Kidney (tissue), 14 donors: ENCODE results near the gene SNX9. TPM values are rescaled to one million over a fixed set of nuclear protein-coding genes. Genes with fewer than 3 reads are reported as not detected.
"Not testable (repeated sequence)": the region's sequence is repeated elsewhere in the genome, so short reads cannot be mapped to it uniquely, and the experiment has no call there.

Experiments
- DNase-seq, 5 donors: peaks; one replicate each; pipeline ENCODE4 v3.0.0-alpha.2; 2013 to 2020
- FAIRE-seq: peaks from 2 replicates; lab custom pipeline; 2012; peaks lifted over from hg19 to GRCh38; lab: Jason Lieb, UNC
- H3K27ac ChIP-seq, 2 donors: one replicate each; pipeline ENCODE4 v1.7.0; 2013; ENCODE audit warnings: low read depth in 2 of 2, low read length in 2 of 2, inconsistent platforms in 1 of 2
- H3K27me3 ChIP-seq: one replicate; pipeline ENCODE4 v1.7.1; 2013; ENCODE audit warnings: low read length, inconsistent platforms; ENCODE audit not compliant: control insufficient read depth, insufficient read depth
- H3K36me3 ChIP-seq, 3 donors: one replicate each; pipeline versions ENCODE4 v1.7.0 to v1.7.1; 2013; ENCODE audit warnings: low read length in 3 of 3, control low read depth in 1 of 3, inconsistent platforms in 1 of 3; ENCODE audit not compliant: insufficient read depth in 3 of 3, control insufficient read depth in 2 of 3
- H3K4me1 ChIP-seq, 3 donors: one replicate each; pipeline versions ENCODE4 v1.7.0 to v1.7.1; 2013; ENCODE audit warnings: low read length in 3 of 3, inconsistent platforms in 1 of 3, low read depth in 1 of 3; ENCODE audit not compliant: control insufficient read depth in 2 of 3, insufficient read depth in 2 of 3
- H3K4me3 ChIP-seq, 3 donors: one replicate each; pipeline versions ENCODE4 v1.7.0 to v1.8.1; 2013; ENCODE audit warnings: low read length in 3 of 3, control low read depth in 1 of 3, inconsistent platforms in 1 of 3
- H3K9ac ChIP-seq, 3 donors: one replicate each; pipeline versions ENCODE4 v1.7.0 to v1.7.1; 2013; ENCODE audit warnings: low read length in 3 of 3, control low read depth in 1 of 3, inconsistent platforms in 1 of 3
- H3K9me3 ChIP-seq, 3 donors: one replicate each; pipeline versions ENCODE4 v1.7.0 to v1.7.1; 2013; ENCODE audit warnings: low read length in 3 of 3, control low read depth in 1 of 3, inconsistent platforms in 1 of 3; ENCODE audit not compliant: control insufficient read depth in 2 of 3, insufficient read depth in 1 of 3
- CTCF ChIP-seq: IDR thresholded peaks from 3 replicates; pipeline ENCODE4 v1.5.1; 2012; ENCODE audit warnings: mild to moderate bottlenecking, moderate library complexity, borderline replicate concordance; ENCODE audit not compliant: insufficient read depth; ENCODE audit errors: extremely low read depth
- intact Hi-C: fragments of 100-400 bp; cut with DNase I; formaldehyde crosslinking; loops from one replicate; pipeline ENCODE4 v1.11.1; 2022
- polyA plus RNA-seq: library from polyadenylated mRNA; stranded (reverse); fragments of 350-450 nt; fragmentation: Illumina TruSeq; extraction: RNeasy Lipid Tissue Mini Kit (QIAGEN cat#74804); gene quantifications from one replicate; pipeline ENCODE4 v1.2.3, GENCODE V29; 2014; ENCODE audit warnings: low read depth, low replicate concordance; ENCODE audit not compliant: insufficient read depth
- total RNA-seq: library from RNA; stranded (reverse); fragmentation: NEBNext Ultra II Directional; extraction: Animal tissue kit (Norgen Biotek cat#: 25700); gene quantifications from one replicate; pipeline ENCODE4 v1.2.1, GENCODE V29; 2021
- donor health status: control.
- donor health status: control.
- donor health status: control.
- donor health status: control.
- donor health status: control.
- donor health status: DM: yes; HTN: yes; CAD: no.
- donor health status: Normal renal cell carcinoma (clear cell type).

SNX9 gene
- total and polyA plus RNA-seq, 2 donors from 2014 or later, result 25.2 to 49.3 TPM

DNA sequence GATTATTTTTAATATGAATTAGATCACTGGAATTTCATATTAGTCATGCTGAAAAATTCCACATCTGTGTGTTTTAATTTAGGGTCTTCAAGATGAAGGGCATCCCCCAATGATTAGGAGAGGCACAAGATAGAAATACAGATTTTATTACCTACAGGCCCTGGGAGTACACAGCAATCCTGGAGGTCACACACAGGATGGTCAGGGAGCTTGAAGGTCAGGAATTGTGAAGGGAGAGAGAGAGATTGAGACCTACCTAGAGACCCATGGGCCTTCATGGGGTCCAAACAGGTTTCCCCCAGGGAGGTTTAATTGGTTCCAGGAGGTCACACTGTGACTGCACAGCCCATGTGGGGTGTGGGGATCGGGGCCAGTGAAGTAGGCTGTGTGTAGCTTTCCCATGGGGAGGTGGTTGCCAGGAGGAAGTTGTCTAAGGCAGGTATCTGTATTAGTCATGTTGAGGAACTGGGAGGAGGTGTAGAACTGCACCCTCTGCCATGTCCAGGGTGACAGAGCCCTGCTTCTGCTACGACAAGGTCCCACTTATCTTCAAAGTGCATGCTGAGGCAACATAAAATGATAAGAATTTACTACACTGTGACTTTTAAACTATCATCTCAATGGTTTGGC, 18.3 kb downstream of the SNX9 start:
- H3K27ac ChIP-seq, result no peak overlapping the region
- FAIRE-seq, result no peak
- peaks cover 0 to 26% (median 12%) of the 10 kb centered on the region in 3 donors for H3K4me1 ChIP-seq

DNA sequence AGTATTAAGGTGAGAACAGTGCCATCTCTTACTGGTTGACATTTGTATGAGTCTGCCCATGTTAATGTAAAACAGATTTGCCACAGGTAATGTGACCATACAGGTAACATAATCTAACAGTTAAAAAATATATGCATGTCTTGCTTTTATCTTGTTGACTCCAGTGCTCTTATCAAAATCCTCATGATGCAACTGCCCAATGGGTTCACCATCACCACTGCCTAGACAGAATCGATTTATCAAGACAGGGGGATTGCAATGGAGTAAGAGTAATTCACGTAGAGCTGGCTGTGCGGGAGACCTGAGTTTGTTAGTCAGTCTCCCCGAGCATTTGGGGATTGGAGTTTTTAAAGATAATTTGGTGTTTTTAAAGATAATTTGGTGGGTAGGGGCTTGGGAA, 19.2 kb downstream of the SNX9 start:
- FAIRE-seq, result no peak

More for the DNA sequence above, 18.3 kb downstream of the SNX9 start:
- no peaks in the 10 kb centered on the region for H3K27me3 ChIP-seq
- no peak for DNase-seq
- intact Hi-C loops, result no loop called here
- H3K9ac ChIP-seq, result no peak overlapping the region
- no peaks in the 10 kb centered on the region for H3K9me3 ChIP-seq
- H3K36me3 ChIP-seq, result no peaks in the 10 kb centered on the region
- TF ChIP-seq CTCF, result no peak
- no peak overlapping the region for H3K4me3 ChIP-seq

DNA sequence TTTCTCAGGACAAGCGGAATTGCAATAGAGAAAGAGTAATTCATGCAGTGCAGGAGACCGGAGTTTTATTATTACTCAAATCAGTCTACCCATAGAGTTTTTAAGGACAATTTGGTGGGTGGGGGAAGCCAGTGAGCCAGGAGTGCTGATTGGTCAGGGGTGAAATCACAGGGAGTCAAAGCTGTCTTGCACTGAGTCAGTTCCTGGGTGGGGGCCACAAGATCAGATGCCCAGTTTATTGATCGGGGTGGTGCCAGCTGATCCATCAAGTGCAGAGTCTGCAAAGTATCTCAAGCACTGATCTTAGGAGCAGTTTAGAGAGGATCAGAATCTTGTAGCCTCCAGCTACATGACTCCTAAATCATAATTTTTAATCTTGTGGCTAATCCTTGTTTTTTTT, 21.1 kb downstream of the SNX9 start:
- FAIRE-seq, DNase-seq, H3K4me3 ChIP-seq, intact Hi-C loops, H3K27ac ChIP-seq, H3K9me3 ChIP-seq, H3K9ac ChIP-seq, H3K36me3 ChIP-seq, H3K27me3 ChIP-seq: not testable (repeated sequence)
- H3K4me1 ChIP-seq, result peaks cover 0 to 26% (median 15%) of the 10 kb centered on the region in 3 donors

More for the DNA sequence above, 19.2 kb downstream of the SNX9 start:
- no peaks in the 10 kb centered on the region for H3K27me3 ChIP-seq
- no peak overlapping the region for H3K4me3 ChIP-seq
- no peak for TF ChIP-seq CTCF
- H3K36me3 ChIP-seq, result no peaks in the 10 kb centered on the region
- no peak for DNase-seq
- no peak overlapping the region for H3K27ac ChIP-seq
- no peak overlapping the region for H3K9ac ChIP-seq
- no peaks in the 10 kb centered on the region for H3K9me3 ChIP-seq
- peaks cover 0 to 26% (median 12%) of the 10 kb centered on the region in 3 donors for H3K4me1 ChIP-seq
- intact Hi-C loops, result no loop called here

- Histone ChIP-seq H3K27me3 (no peaks in the 10 kb centered on the region), H3K4me1 (peaks cover 0 to 26% (median 22%) of the 10 kb centered on the region in 3 donors), H3K36me3 (no peaks in the 10 kb centered on the region), H3K4me3 (no peak overlapping the region), H3K9ac (no peak overlapping the region), H3K27ac (no peak overlapping the region), H3K9me3 (no peaks in the 10 kb centered on the region)
- no peak for TF ChIP-seq CTCF
- no peak for DNase-seq
- FAIRE-seq, result no peak
- intact Hi-C loops, result no loop called here
Observed at GRCh38 chr6:157845493-157846259, 22.6 kb downstream of the SNX9 start.
